KOPT-K1 (cell line): ENCODE data around the gene WDR64.
"Not testable (repeated sequence)": the region's sequence is repeated elsewhere in the genome, so short reads cannot be mapped to it uniquely, and the experiment has no call there.

Experiments
- H3K27ac ChIP-seq: fragments of 200-600 bp; sonication (generic); 2 replicates; pipeline ENCODE4 v1.5.1; 2016; ENCODE audit warnings: antibody characterized with exemption, mild to moderate bottlenecking, low read depth, low read length; ENCODE audit not compliant: poor library complexity, severe bottlenecking
- H3K36me3 ChIP-seq: fragments of 200-600 bp; sonication (generic); 2 replicates; pipeline ENCODE4 v1.5.1; 2017; ENCODE audit warnings: antibody characterized with exemption, mild to moderate bottlenecking, low read length, moderate library complexity; ENCODE audit not compliant: insufficient read depth
- H3K9me3 ChIP-seq: fragments of 200-600 bp; sonication (generic); 2 replicates; pipeline ENCODE4 v1.5.1; 2017; ENCODE audit warnings: antibody characterized with exemption, low read length, mild to moderate bottlenecking; ENCODE audit not compliant: insufficient read depth, poor library complexity, severe bottlenecking

The WDR64 gene

GRCh38 chr1:241799416-241799815 lies 147.3 kb downstream of the WDR64 start:
- Histone ChIP-seq H3K36me3 (no peaks in the 10 kb centered on the region), H3K9me3 (no peaks in the 10 kb centered on the region), H3K27ac (no peak overlapping the region)

- H3K27ac ChIP-seq: no peak overlapping the region
- no peaks in the 10 kb centered on the region for H3K9me3 ChIP-seq
- no peaks in the 10 kb centered on the region for H3K36me3 ChIP-seq
Observed at GRCh38 chr1:241800640-241801039, 148.6 kb downstream of the WDR64 start.

DNA sequence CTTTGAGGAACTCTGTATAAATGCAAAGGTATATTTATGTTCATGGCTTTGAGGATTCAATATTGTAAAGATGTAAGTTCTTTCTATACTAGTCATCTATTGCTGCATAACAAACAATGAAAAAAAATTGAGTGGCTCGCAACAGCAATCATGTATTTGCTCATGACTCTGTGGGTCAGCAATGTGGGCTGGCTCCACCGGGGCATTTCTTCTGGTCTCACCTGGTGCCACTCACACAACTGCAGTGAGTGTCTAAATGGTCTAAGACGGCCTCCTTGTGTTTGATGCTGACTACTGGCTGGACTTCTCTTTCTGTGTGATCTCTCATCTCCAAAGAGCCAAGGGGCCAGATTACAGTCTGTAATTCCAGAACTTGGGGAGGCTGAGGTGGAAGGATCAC lies 150.8 kb downstream of the WDR64 start:
- Histone ChIP-seq H3K36me3 (no peaks in the 10 kb centered on the region), H3K9me3 (no peaks in the 10 kb centered on the region), H3K27ac (no peak overlapping the region)

DNA sequence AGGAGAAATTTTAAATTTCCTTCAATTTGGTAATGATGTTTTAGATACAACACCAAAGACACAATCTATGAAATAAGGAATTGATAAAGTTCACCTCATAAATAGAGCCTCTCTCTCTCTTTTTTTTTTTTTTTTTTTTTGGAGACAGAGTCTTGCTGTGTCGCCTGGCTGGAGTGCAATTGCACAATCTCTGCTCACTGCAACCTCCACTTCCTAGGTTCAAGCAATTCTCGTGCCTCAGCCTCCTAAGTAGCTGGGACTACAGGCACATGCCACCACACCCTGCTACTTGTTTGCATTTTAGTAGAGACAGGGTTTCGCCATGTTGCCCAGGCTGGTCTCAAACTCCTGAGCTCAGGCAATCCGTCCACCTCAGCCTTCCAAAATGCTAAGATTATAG lies 152.6 kb downstream of the WDR64 start:
- H3K9me3 ChIP-seq, H3K36me3 ChIP-seq, H3K27ac ChIP-seq: not testable (repeated sequence)

DNA sequence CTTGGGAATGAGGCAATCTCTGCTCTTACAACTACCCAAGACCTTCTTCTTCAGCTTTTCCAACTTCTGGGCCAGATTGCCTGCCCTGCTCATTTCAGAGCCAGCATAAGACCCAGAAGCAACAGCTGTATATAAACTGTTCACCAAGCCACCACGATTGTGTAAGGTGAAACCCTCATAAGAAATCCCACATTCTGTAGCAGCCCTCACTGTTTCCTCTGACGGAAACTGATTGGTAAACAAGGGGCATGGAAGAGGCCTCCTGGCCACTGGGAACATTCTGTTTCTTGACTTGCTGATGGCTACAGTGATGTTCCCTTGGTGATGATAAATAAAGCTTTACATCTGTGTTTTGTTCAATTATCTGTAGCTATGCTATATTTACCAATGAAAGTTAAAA lies 156.2 kb downstream of the WDR64 start:
- Histone ChIP-seq H3K36me3 (no peaks in the 10 kb centered on the region), H3K9me3 (no peaks in the 10 kb centered on the region), H3K27ac (no peak overlapping the region)

- Histone ChIP-seq H3K36me3 (no peaks in the 10 kb centered on the region), H3K27ac (no peak overlapping the region), H3K9me3 (no peaks in the 10 kb centered on the region)
Observed at GRCh38 chr1:241810769-241811405, 158.8 kb downstream of the WDR64 start.

DNA sequence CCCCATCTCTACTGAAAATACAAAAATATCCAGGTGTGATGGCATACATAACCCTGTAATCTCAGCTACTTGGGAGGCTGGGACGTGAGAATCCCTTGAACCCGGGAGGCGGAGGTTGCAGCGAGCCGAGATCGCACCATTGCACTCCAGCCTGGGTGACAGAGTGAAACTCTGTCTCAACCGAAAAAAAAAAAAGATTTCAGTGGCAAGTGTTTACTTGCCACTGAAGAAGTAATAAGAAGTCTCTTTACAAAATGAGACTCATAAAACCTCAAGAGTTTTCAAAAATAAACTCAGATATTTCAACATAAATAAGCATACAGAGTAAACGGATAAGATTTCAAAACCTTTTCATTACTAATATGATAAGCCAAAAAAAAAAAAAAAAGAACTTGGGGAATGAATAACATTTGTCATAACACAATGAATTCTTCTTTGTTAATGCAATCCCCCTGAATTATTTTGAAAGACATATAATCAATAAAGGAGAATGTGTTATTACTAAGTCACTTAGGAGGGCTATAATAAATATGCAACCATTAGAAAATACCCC lies 161.8 kb downstream of the WDR64 start:
- Histone ChIP-seq H3K27ac (no peak overlapping the region), H3K9me3 (no peaks in the 10 kb centered on the region), H3K36me3 (no peaks in the 10 kb centered on the region)

- no peak overlapping the region for H3K27ac ChIP-seq
- no peaks in the 10 kb centered on the region for H3K9me3 ChIP-seq
- no peaks in the 10 kb centered on the region for H3K36me3 ChIP-seq
Observed at GRCh38 chr1:241816008-241816407, 163.9 kb downstream of the WDR64 start.

DNA sequence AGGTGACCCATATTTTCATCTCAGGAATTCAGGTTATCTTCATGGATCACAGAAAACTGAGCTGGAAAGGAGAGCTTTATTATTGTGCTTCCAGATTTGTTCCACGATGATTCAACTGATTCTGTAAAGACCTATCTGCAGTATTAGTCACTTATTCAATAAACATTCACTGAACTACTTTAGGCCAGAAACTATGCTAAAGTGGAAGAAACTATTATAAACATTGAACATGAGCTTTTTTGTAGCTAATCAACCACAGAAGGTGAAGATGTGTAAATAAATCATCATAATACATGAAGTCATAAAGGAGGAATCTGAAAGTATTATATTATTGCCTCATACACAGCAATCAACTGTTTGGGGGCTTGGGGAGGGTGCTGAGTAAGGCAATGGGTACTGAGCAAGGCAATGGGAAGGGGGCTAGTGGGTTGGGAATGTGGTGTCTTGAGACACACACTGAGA lies 165.3 kb downstream of the WDR64 start:
- Histone ChIP-seq H3K36me3 (no peaks in the 10 kb centered on the region), H3K27ac (no peak overlapping the region), H3K9me3 (no peaks in the 10 kb centered on the region)

GRCh38 chr1:241817956-241818612 lies 166.0 kb downstream of the WDR64 start:
- Histone ChIP-seq H3K27ac (no peak overlapping the region), H3K9me3 (no peaks in the 10 kb centered on the region), H3K36me3 (no peaks in the 10 kb centered on the region)

GRCh38 chr1:241819340-241819866 lies 167.3 kb downstream of the WDR64 start:
- Histone ChIP-seq H3K9me3 (no peaks in the 10 kb centered on the region), H3K27ac (no peak overlapping the region), H3K36me3 (no peaks in the 10 kb centered on the region)

GRCh38 chr1:241821363-241821762 lies 169.3 kb downstream of the WDR64 start:
- no peaks in the 10 kb centered on the region for H3K36me3 ChIP-seq
- no peaks in the 10 kb centered on the region for H3K9me3 ChIP-seq
- H3K27ac ChIP-seq: no peak overlapping the region

DNA sequence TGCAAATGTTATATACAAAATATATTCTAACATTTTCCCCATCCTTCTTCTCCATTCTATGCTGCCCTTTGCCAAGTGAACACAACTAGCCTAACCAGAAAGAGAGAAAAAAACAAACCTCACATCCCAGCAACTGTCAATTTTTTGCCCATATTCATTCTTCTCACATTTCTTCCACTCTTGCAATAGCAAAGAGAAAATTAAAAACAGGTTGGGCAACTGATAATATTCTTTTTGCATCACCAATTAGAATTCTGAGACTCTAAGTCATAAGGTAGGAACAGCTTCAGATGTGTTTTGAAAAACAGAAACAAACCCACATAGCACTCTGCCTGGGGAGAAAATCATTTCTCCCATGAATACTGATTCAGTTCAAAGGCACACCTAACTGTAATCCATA lies 170.8 kb downstream of the WDR64 start:
- no peaks in the 10 kb centered on the region for H3K9me3 ChIP-seq
- H3K36me3 ChIP-seq: no peaks in the 10 kb centered on the region
- H3K27ac ChIP-seq: no peak overlapping the region

DNA sequence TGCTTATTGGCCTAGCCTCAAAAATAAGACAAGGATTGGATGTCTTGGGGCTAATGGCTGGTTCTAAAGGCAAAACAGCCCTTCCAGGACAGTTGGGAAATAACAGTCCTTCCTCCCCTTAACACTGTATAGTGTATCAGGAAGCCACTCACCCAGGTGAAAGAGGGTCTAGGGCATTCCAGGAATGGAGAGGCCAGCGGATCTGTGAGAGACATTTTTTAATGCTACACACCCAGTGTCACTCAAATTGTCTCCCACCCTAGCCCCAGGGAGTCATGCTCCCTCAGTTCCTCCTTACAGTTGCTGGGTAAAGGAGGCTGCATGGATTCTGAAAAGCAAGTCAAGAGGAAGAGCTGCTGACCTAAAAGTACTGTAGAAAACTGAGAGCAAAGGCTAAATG lies 171.8 kb downstream of the WDR64 start:
- H3K27ac ChIP-seq: no peak overlapping the region
- H3K36me3 ChIP-seq: no peaks in the 10 kb centered on the region
- no peaks in the 10 kb centered on the region for H3K9me3 ChIP-seq

DNA sequence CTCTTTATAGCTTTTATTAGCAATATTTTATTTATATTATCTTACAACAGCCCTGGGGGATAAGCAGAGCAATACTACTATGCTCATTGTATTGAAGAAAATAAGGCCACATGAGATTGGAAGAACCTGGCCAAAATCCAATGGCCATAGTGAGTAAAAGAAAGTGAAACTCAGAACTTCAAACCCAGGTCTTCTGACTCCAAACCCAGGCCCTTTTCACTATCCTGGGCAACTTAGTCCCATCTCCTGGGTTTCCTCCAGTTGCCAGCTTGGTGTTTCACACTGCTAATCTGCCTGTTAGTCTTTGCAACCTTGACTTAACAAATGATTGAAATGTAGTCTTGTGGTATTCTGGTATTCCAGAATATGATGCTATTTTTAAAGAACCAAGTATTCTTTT lies 173.5 kb downstream of the WDR64 start:
- H3K9me3 ChIP-seq: no peaks in the 10 kb centered on the region
- H3K27ac ChIP-seq: no peak overlapping the region
- no peaks in the 10 kb centered on the region for H3K36me3 ChIP-seq

DNA sequence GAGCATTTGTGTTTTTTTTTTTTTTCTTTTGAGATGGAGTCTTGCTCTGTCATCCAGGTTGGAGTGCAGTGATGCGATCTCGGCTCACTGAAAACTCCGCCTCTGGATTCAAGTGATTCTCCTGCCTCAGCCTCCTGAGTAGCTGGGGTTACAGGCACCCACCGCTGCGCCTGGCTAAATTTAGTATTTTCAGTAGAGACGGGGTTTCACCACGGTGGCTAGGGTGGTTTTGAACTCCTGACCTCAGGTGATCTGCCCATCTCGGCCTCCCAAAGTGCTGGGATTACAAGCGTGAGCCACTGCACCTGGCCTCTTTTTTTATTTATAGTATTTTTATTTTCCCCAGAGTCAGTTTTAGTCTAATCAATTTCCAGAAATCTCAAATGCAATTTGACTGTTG lies 174.5 kb downstream of the WDR64 start:
- H3K27ac ChIP-seq, H3K9me3 ChIP-seq, H3K36me3 ChIP-seq: not testable (repeated sequence)
